Bronchial epithelial cell (primary cell): ENCODE measurements around the gene CAPZB. TPM values are rescaled to one million over a fixed set of nuclear protein-coding genes. Genes with fewer than 3 reads are reported as not detected.

Source experiments
- DNase-seq: peaks from one replicate; pipeline ENCODE4 v3.0.0-alpha.2; 2010; ENCODE audit warnings: low read depth
- FAIRE-seq: peaks from 2 replicates; lab custom pipeline; 2011; peaks lifted over from hg19 to GRCh38; lab: Jason Lieb, UNC
- H3K27me3 ChIP-seq: 2 replicates; pipeline ENCODE4 v1.5.1; 2011; ENCODE audit warnings: low read length; ENCODE audit not compliant: control insufficient read depth, insufficient read depth
- H3K36me3 ChIP-seq: 2 replicates; pipeline ENCODE4 v1.5.1; 2011; ENCODE audit warnings: low read length; ENCODE audit not compliant: control insufficient read depth, insufficient read depth
- H3K4me3 ChIP-seq: 2 replicates; pipeline ENCODE4 v1.5.1; 2011; ENCODE audit warnings: mild to moderate bottlenecking, low read depth, low read length, control low read depth
- CTCF ChIP-seq: IDR thresholded peaks from 2 replicates; pipeline ENCODE4 v1.5.1; 2011; ENCODE audit warnings: mild to moderate bottlenecking, moderate library complexity, low read length, control low read depth, inconsistent platforms; ENCODE audit not compliant: insufficient read depth, severe bottlenecking
- total RNA-seq: library from RNA; depleted of rRNA; stranded (reverse); fragments of >200 nt; gene quantifications from 2 replicates; pipeline ENCODE4 v1.2.1, GENCODE V29; 2014

CAPZB gene
- total RNA-seq, 1 donor from 2014 or later = 73.5 TPM

- DNase-seq = no peak
- Histone ChIP-seq H3K27me3 (no peaks in the 10 kb centered on the region), H3K4me3 (no peak overlapping the region), H3K36me3 (peaks cover 5% of the 10 kb centered on the region)
- no peak for FAIRE-seq
- TF ChIP-seq CTCF = no peak
Measured at GRCh38 chr1:19416921-19417470, 68.3 kb downstream of the CAPZB start.

GRCh38 chr1:19416145-19416544 is 69.2 kb downstream of the CAPZB start:
- H3K36me3 ChIP-seq = peaks cover 7% of the 10 kb centered on the region
- H3K4me3 ChIP-seq = no peak overlapping the region
- no peaks in the 10 kb centered on the region for H3K27me3 ChIP-seq
- DNase-seq (peak; percentile 30), FAIRE-seq (no peak)
- no peak for TF ChIP-seq CTCF

DNA sequence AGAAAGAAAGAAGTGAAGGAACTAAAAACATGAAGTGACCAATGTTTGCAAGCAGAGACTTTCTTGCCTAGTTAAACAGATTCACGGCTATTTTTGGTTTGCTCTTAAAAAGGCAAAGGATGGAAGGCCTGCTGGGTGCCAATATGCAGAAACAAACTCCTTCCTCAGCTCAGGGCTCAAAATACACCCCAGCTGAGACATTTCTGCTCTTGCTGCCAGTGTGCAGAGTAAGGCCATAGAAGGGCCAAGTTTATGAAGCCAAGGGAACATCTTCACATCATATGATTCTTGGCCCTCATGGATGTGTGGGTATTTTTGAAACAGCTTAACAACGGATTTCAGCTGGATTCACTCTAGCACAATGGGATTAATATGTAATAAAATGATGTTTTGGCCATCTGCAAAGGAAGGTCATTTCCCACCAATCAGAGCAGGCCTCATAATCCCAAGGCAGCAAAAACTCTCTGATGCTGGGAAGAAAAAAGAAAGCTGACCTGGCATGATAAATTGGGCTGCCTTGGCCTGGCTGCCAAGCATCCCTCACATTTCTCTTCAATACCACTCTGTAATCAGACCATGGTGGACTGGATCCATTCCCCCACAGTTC is 70.7 kb downstream of the CAPZB start:
- Histone ChIP-seq H3K4me3 (no peak overlapping the region), H3K36me3 (peaks cover 6% of the 10 kb centered on the region), H3K27me3 (no peaks in the 10 kb centered on the region)
- TF ChIP-seq CTCF = no peak
- FAIRE-seq = no peak
- no peak for DNase-seq

GRCh38 chr1:19413999-19414398 is 71.3 kb downstream of the CAPZB start:
- H3K27me3 ChIP-seq = no peaks in the 10 kb centered on the region
- FAIRE-seq (no peak), DNase-seq (no peak)
- no peak overlapping the region for H3K4me3 ChIP-seq
- no peak for TF ChIP-seq CTCF
- peaks cover 6% of the 10 kb centered on the region for H3K36me3 ChIP-seq

DNA sequence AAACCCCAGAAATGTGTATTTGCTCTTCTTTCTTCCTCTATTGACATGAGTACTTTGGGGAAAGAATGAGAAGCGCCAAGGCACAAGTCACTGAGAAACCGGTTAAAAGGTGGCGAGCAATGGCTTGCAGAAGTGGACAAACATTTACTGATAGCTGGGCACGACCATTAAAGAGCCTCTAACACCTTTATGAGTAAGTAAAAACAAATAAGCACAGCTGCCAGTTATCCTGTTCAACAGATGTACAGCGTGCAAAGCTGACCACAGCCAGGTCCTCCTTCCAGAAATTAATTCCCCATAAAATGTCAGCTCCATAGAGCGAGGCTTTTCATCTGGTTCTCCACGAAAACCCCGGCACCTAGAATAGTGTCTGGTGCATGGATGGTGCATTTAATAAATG is 72.7 kb downstream of the CAPZB start:
- TF ChIP-seq CTCF = no peak
- H3K36me3 ChIP-seq = peaks cover 2% of the 10 kb centered on the region
- FAIRE-seq = no peak

GRCh38 chr1:19411612-19412011 is 73.7 kb downstream of the CAPZB start:
- FAIRE-seq = no peak
- H3K27me3 ChIP-seq = no peaks in the 10 kb centered on the region
- H3K4me3 ChIP-seq = no peak overlapping the region
- TF ChIP-seq CTCF = no peak
- H3K36me3 ChIP-seq = peaks cover 6% of the 10 kb centered on the region
- DNase-seq = no peak

More for the DNA sequence above, 72.7 kb downstream of the CAPZB start:
- no peak for DNase-seq
- H3K27me3 ChIP-seq = no peaks in the 10 kb centered on the region
- H3K4me3 ChIP-seq = no peak overlapping the region
